GM12891 (cell line): ENCODE results near the gene ZEB2.

Experiments
- POLR2A ChIP-seq: IDR thresholded peaks from 2 replicates; pipeline ENCODE4 v1.6.1; 2011; ENCODE audit warnings: low read depth, low read length, control low read depth
- POLR2AphosphoS5 ChIP-seq: IDR thresholded peaks from 2 replicates; pipeline ENCODE4 v1.6.1; 2011; ENCODE audit warnings: low read depth, low read length, control low read depth
- POU2F2 ChIP-seq: IDR thresholded peaks from 2 replicates; pipeline ENCODE4 v1.6.1; 2011; ENCODE audit warnings: low read depth, mild to moderate bottlenecking, control low read depth, low read length, moderate library complexity
- TAF1 ChIP-seq: IDR thresholded peaks from 2 replicates; pipeline ENCODE4 v1.6.1; 2011; ENCODE audit warnings: low read depth, low read length, control low read depth

- TF ChIP-seq POLR2A (no peak), TAF1 (no peak), POLR2AphosphoS5 (no peak), POU2F2 (no peak)
Measured at GRCh38 chr2:144480285-144480684, 39.6 kb downstream of the ZEB2 start.
